ENCODE data around the gene SLC15A3. TPM values are rescaled to one million over a fixed set of nuclear protein-coding genes. Genes with fewer than 3 reads are reported as not detected.

The SLC15A3 gene
- total RNA-seq, 1 experiment from 2014 or later: 10.2 TPM

DNA sequence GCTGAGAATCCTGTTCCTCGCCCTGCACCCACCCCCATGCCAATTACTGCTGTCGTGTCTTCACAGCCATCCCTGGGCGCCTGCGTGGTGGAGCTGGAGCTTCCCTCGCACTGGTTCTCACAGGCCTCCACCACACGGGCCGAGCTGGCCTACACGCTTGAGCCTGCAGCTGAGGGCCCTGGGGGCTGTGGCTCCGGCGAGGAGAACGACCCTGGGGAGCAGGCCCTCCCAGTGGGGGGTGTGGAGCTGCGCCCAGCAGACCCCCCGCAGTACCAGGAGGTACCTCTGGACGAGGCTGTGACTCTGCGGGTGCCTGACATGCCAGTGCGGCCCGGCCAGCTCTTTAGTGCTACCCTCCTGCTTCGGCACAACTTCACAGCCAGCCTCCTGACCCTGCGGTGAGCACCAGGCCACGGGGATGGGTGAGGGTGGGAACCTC is 23.4 kb downstream of the SLC15A3 start:
- Mint-ChIP-seq H3K27ac (no peak overlapping the region), H3K9me3 (no peaks in the 10 kb centered on the region), H3K36me3 (peaks cover 17% of the 10 kb centered on the region), H3K4me1 (peaks cover 16% of the 10 kb centered on the region), H3K4me3 (no peak overlapping the region), H3K27me3 (ENCODE audit: low read depth) (no peaks in the 10 kb centered on the region; the same call in 1 of the 2 replicates)
- DNase-seq (ENCODE audit: low spot score): no peak
- ATAC-seq: no peak
- TF ChIP-seq, protein P1, sequence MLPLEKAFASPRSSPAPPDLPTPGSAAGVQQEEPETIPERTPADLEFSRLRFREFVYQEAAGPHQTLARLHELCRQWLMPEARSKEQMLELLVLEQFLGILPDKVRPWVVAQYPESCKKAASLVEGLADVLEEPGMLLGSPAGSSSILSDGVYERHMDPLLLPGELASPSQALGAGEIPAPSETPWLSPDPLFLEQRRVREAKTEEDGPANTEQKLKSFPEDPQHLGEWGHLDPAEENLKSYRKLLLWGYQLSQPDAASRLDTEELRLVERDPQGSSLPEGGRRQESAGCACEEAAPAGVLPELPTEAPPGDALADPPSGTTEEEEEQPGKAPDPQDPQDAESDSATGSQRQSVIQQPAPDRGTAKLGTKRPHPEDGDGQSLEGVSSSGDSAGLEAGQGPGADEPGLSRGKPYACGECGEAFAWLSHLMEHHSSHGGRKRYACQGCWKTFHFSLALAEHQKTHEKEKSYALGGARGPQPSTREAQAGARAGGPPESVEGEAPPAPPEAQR (CRISPR knock-in tag; IDR thresholded peaks at IDR 0.05): no peak
- TF ChIP-seq, protein P2, sequence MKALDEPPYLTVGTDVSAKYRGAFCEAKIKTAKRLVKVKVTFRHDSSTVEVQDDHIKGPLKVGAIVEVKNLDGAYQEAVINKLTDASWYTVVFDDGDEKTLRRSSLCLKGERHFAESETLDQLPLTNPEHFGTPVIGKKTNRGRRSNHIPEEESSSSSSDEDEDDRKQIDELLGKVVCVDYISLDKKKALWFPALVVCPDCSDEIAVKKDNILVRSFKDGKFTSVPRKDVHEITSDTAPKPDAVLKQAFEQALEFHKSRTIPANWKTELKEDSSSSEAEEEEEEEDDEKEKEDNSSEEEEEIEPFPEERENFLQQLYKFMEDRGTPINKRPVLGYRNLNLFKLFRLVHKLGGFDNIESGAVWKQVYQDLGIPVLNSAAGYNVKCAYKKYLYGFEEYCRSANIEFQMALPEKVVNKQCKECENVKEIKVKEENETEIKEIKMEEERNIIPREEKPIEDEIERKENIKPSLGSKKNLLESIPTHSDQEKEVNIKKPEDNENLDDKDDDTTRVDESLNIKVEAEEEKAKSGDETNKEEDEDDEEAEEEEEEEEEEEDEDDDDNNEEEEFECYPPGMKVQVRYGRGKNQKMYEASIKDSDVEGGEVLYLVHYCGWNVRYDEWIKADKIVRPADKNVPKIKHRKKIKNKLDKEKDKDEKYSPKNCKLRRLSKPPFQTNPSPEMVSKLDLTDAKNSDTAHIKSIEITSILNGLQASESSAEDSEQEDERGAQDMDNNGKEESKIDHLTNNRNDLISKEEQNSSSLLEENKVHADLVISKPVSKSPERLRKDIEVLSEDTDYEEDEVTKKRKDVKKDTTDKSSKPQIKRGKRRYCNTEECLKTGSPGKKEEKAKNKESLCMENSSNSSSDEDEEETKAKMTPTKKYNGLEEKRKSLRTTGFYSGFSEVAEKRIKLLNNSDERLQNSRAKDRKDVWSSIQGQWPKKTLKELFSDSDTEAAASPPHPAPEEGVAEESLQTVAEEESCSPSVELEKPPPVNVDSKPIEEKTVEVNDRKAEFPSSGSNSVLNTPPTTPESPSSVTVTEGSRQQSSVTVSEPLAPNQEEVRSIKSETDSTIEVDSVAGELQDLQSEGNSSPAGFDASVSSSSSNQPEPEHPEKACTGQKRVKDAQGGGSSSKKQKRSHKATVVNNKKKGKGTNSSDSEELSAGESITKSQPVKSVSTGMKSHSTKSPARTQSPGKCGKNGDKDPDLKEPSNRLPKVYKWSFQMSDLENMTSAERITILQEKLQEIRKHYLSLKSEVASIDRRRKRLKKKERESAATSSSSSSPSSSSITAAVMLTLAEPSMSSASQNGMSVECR (CRISPR knock-in tag; IDR thresholded peaks at IDR 0.05; ENCODE audit: borderline replicate concordance): no peak
- TF ChIP-seq ZNF671 (CRISPR knock-in tag; IDR thresholded peaks at IDR 0.05) (no peak), KAT7 (CRISPR knock-in tag; IDR thresholded peaks at IDR 0.05; ENCODE audit: borderline replicate concordance) (no peak), RORB (CRISPR knock-in tag; IDR thresholded peaks at IDR 0.05) (no peak), NR2C2 (CRISPR knock-in tag; IDR thresholded peaks at IDR 0.05) (no peak), CBFB (CRISPR knock-in tag; IDR thresholded peaks at IDR 0.05; ENCODE audit: low read depth) (no peak), NR3C1 (CRISPR knock-in tag; conservative IDR thresholded peaks at IDR 0.05; ENCODE audit: low read depth) (no peak)
- TF ChIP-seq, protein P3, sequence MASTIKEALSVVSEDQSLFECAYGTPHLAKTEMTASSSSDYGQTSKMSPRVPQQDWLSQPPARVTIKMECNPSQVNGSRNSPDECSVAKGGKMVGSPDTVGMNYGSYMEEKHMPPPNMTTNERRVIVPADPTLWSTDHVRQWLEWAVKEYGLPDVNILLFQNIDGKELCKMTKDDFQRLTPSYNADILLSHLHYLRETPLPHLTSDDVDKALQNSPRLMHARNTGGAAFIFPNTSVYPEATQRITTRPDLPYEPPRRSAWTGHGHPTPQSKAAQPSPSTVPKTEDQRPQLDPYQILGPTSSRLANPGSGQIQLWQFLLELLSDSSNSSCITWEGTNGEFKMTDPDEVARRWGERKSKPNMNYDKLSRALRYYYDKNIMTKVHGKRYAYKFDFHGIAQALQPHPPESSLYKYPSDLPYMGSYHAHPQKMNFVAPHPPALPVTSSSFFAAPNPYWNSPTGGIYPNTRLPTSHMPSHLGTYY (CRISPR knock-in tag; IDR thresholded peaks at IDR 0.05): no peak
- TF ChIP-seq, protein P4, sequence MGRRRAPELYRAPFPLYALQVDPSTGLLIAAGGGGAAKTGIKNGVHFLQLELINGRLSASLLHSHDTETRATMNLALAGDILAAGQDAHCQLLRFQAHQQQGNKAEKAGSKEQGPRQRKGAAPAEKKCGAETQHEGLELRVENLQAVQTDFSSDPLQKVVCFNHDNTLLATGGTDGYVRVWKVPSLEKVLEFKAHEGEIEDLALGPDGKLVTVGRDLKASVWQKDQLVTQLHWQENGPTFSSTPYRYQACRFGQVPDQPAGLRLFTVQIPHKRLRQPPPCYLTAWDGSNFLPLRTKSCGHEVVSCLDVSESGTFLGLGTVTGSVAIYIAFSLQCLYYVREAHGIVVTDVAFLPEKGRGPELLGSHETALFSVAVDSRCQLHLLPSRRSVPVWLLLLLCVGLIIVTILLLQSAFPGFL (CRISPR knock-in tag; IDR thresholded peaks at IDR 0.05; ENCODE audit: borderline replicate concordance): no peak
- TF ChIP-seq, protein P5, sequence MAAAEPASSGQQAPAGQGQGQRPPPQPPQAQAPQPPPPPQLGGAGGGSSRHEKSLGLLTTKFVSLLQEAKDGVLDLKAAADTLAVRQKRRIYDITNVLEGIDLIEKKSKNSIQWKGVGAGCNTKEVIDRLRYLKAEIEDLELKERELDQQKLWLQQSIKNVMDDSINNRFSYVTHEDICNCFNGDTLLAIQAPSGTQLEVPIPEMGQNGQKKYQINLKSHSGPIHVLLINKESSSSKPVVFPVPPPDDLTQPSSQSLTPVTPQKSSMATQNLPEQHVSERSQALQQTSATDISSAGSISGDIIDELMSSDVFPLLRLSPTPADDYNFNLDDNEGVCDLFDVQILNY (CRISPR knock-in tag; IDR thresholded peaks at IDR 0.05): no peak
- TF ChIP-seq, protein P6, sequence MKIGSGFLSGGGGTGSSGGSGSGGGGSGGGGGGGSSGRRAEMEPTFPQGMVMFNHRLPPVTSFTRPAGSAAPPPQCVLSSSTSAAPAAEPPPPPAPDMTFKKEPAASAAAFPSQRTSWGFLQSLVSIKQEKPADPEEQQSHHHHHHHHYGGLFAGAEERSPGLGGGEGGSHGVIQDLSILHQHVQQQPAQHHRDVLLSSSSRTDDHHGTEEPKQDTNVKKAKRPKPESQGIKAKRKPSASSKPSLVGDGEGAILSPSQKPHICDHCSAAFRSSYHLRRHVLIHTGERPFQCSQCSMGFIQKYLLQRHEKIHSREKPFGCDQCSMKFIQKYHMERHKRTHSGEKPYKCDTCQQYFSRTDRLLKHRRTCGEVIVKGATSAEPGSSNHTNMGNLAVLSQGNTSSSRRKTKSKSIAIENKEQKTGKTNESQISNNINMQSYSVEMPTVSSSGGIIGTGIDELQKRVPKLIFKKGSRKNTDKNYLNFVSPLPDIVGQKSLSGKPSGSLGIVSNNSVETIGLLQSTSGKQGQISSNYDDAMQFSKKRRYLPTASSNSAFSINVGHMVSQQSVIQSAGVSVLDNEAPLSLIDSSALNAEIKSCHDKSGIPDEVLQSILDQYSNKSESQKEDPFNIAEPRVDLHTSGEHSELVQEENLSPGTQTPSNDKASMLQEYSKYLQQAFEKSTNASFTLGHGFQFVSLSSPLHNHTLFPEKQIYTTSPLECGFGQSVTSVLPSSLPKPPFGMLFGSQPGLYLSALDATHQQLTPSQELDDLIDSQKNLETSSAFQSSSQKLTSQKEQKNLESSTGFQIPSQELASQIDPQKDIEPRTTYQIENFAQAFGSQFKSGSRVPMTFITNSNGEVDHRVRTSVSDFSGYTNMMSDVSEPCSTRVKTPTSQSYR (CRISPR knock-in tag; IDR thresholded peaks at IDR 0.05): no peak
- CTCF ChIA-PET: interaction anchor here (1.2 kb wide), 1 partner anchor 29 kb away, joined by 3 read pairs; no protein-coding TSS in a partner anchor
- POLR2A ChIA-PET: no interaction called here

DNA sequence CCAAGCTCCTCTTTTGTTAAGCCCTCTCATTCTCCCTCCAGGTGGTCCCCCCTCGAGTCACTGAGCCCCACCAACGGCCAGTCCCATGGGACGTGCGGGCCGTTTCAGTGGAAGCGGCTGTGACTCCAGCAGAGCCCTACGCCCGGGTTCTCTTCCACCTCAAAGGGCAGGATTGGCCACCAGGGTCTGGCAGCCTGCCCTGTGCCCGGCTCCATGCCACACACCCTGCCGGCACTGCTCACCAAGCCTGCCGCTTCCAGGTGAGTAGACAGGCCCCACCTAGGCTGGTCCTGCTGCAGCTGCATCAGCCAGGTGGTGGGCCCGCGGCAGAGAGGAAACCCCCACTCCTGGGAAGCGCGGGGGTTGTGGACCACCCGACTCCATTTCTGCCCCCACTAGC is 24.4 kb downstream of the SLC15A3 start:
- Mint-ChIP-seq H3K4me3 (no peak overlapping the region), H3K4me1 (peaks cover 20% of the 10 kb centered on the region), H3K36me3 (peaks cover 19% of the 10 kb centered on the region), H3K27ac (no peak overlapping the region), H3K9me3 (no peaks in the 10 kb centered on the region), H3K27me3 (ENCODE audit: low read depth) (no peaks in the 10 kb centered on the region; the same call in 1 of the 2 replicates)
- DNase-seq (ENCODE audit: low spot score) (no peak), ATAC-seq (no peak)
- ChIA-PET POLR2A (no interaction called here), CTCF (interaction anchor here (2.0 kb wide), 1 partner anchor 12 kb away, joined by 4 read pairs; no protein-coding TSS in a partner anchor)
- no peak for TF ChIP-seq ZNF263 (CRISPR knock-in tag; IDR thresholded peaks at IDR 0.05; ENCODE audit: low read depth)
- TF ChIP-seq TEAD1 (CRISPR knock-in tag; IDR thresholded peaks at IDR 0.05): no peak
- no peak for TF ChIP-seq KAT7 (CRISPR knock-in tag; IDR thresholded peaks at IDR 0.05; ENCODE audit: borderline replicate concordance)
- no peak for TF ChIP-seq CBFB (CRISPR knock-in tag; IDR thresholded peaks at IDR 0.05; ENCODE audit: low read depth)
- TF ChIP-seq MYBL2 (CRISPR knock-in tag; IDR thresholded peaks at IDR 0.05): no peak
- TF ChIP-seq, protein P7, sequence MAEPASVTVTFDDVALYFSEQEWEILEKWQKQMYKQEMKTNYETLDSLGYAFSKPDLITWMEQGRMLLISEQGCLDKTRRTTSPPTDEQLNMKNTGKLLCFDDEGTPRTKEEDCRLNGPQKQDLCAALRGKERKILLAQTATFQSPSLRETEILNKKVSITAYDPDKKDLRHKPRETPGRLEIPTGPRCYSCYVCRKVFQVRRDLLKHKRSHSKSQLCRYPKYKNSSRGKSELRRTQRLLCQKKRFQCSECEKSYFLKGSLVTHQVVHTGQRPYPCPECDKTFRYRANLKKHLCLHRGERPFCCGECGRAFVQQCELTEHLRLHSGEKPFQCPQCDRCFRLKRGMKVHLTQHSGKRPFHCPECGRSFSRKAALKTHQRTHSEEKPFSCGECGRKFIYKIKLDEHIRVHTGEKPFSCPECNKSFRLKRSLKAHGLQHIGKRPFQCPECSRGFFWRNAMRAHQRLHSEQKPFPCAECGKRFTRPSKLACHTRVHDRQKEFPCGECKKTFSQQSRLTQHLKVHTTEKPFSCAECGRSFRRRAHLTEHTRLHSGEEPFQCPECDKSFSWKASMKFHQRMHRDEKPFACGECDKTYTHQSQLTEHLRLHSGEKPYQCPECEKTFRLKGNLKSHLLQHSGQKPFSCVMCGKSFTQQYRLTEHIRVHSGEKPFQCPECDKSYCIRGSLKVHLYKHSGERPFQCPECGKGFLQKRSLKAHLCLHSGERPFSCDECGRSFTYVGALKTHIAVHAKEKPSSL (CRISPR knock-in tag; conservative IDR thresholded peaks at IDR 0.05): no peak
- TF ChIP-seq RORB (CRISPR knock-in tag; IDR thresholded peaks at IDR 0.05): no peak
